ENCODE measurements around the gene GPATCH4.

GRCh38 chr1:156644146-156644545 lies 42.9 kb upstream of the GPATCH4 start:
- TF ChIP-seq POLR2A (IDR thresholded peaks at IDR 0.05), result no peak
- no peak for TF ChIP-seq CTCF (IDR thresholded peaks at IDR 0.05)
- no peak for TF ChIP-seq POLR2AphosphoS5 (IDR thresholded peaks at IDR 0.05)

Data from stomach (tissue), 4 donors.